ENCODE results near the gene PIAS1. TPM values are rescaled to one million over a fixed set of nuclear protein-coding genes. Genes with fewer than 3 reads are reported as not detected.

PIAS1 gene
- total RNA-seq, 1 experiment from 2014 or later, result 25.9 TPM

DNA sequence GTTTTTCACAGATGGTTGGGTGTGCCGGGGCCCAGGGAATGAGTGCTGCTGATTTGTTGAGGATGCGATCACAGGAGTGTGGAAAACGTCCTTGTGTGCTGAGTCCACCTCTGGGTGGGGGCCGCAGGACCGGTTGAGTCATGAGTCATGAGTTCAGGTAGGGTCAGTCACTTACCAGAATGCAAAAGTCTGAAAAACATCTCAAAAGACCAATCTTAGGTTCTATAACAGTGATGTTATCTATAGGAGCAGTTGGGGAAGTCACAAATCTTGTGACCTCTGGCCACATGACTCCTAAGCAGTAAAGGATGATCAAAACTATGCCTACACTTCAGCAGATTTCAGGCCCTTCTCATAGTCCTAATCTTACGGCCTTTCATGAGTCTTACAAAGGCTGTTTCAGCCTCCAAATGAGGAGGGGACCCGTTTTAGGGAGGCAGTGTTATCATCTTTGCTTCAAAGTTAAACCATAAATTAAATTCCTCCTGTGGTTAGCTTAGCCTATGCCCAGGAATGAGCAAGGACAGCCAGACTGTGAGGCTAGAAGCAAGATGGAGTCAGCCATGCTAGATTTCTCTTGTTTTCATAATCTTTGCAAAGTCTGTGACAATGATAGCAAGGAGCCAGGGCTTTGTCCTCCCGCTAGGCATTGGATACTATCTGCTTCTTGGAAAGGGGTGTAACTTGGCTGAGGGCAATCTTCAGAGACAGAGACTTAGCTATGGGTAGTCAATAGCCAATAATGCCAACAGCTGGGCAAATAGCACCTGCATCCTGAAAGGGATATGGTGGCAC is 30.6 kb upstream of the PIAS1 start:
- ATAC-seq, result no peak
- no TSS peak for BruUV-seq (replicated peaks)

More for the DNA sequence above, 30.6 kb upstream of the PIAS1 start:
- Histone ChIP-seq H3K9me2 (ENCODE audit: insufficient read depth) (no peaks in the 10 kb centered on the region), H3K9me3 (ENCODE audit: control insufficient read depth in 1 of 2, insufficient read depth in 1 of 2, low read depth in 1 of 2, low read length in 2 of 2) (no peaks in the 10 kb centered on the region), H3K4me1 (ENCODE audit: control insufficient read depth in 1 of 2, insufficient read depth in 2 of 2, low read length in 2 of 2) (no peaks in the 10 kb centered on the region), H3K36me3 (ENCODE audit: control insufficient read depth in 1 of 2, insufficient read depth in 2 of 2, low read length in 2 of 2) (no peaks in the 10 kb centered on the region), H3K27ac (ENCODE audit: low read depth, low read length) (no peak overlapping the region), H3K79me2 (ENCODE audit: insufficient read depth, low read length) (no peaks in the 10 kb centered on the region), H4K20me1 (ENCODE audit: insufficient read depth) (no peaks in the 10 kb centered on the region), H3K9ac (ENCODE audit: low read length) (no peak overlapping the region), H2AFZ (ENCODE audit: low read depth, low read length, poor library complexity, severe bottlenecking) (no peak overlapping the region), H3K27me3 (ENCODE audit: insufficient read depth, low read length) (no peaks in the 10 kb centered on the region; the same call in 1 of the 2 replicates), H3K4me2 (ENCODE audit: low read length) (no peak overlapping the region), H3K4me3 (replicated peaks in 1 of 2; ENCODE audit: low read depth in 1 of 2, low read length in 2 of 2) (no peak overlapping the region)
- no peak for DNase-seq (ENCODE audit: low read depth, low spot score)
- ChIA-PET POLR2A (no interaction called here), CTCF (no interaction called here), RAD21 (ENCODE audit: low non-redundant PET in 1 of 2, low total read pairs in 2 of 2, uncharacterized antibody in 2 of 2, unreplicated experiment in 2 of 2) (no interaction called here)
- intact Hi-C loops (cut with micrococcal nuclease), result no loop called here
- TF ChIP-seq YY1 (IDR thresholded peaks at IDR 0.05; ENCODE audit: extremely low read depth, insufficient replicate concordance, low read depth, low read length) (no peak), FOSL1 (IDR thresholded peaks at IDR 0.05; ENCODE audit: low read depth) (no peak), JUND (IDR thresholded peaks at IDR 0.05) (no peak), MAX (IDR thresholded peaks at IDR 0.05) (no peak), EGR1 (IDR thresholded peaks at IDR 0.05; ENCODE audit: low read depth) (no peak), ELF1 (IDR thresholded peaks at IDR 0.05; ENCODE audit: borderline replicate concordance, low read depth) (no peak), TCF7L2 (IDR thresholded peaks at IDR 0.05; ENCODE audit: borderline replicate concordance, extremely low read depth, insufficient read depth, insufficient read length) (no peak)
- TF ChIP-seq, protein P1, sequence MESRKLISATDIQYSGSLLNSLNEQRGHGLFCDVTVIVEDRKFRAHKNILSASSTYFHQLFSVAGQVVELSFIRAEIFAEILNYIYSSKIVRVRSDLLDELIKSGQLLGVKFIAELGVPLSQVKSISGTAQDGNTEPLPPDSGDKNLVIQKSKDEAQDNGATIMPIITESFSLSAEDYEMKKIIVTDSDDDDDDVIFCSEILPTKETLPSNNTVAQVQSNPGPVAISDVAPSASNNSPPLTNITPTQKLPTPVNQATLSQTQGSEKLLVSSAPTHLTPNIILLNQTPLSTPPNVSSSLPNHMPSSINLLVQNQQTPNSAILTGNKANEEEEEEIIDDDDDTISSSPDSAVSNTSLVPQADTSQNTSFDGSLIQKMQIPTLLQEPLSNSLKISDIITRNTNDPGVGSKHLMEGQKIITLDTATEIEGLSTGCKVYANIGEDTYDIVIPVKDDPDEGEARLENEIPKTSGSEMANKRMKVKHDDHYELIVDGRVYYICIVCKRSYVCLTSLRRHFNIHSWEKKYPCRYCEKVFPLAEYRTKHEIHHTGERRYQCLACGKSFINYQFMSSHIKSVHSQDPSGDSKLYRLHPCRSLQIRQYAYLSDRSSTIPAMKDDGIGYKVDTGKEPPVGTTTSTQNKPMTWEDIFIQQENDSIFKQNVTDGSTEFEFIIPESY (IDR thresholded peaks at IDR 0.05; ENCODE audit: extremely low read depth, insufficient replicate concordance, low read length), result no peak

Data from HCT116 (cell line).